ENCODE data around the gene MSANTD1.
A peak's percentile ranks its signal among the peaks of the same experiment; 100 is the strongest.

MSANTD1 gene

GRCh38 chr4:3241898-3242524 lies 6.9 kb upstream of the MSANTD1 start:
- DNase-seq (ENCODE audit: extremely low read depth, low read depth): peak; percentile 35
- no peak for TF ChIP-seq CTCF (IDR thresholded peaks at IDR 0.05; ENCODE audit: low read depth, low read length, missing control alignments)
- no peak overlapping the region for H3K4me3 ChIP-seq (replicated peaks; ENCODE audit: low read depth, low read length)

- no peak for DNase-seq (ENCODE audit: extremely low read depth, low read depth)
- H3K4me3 ChIP-seq (replicated peaks; ENCODE audit: low read depth, low read length): no peak overlapping the region
- TF ChIP-seq CTCF (IDR thresholded peaks at IDR 0.05; ENCODE audit: low read depth, low read length, missing control alignments): no peak
Observed at GRCh38 chr4:3243136-3243780, 5.7 kb upstream of the MSANTD1 start.

- no peak overlapping the region for H3K4me3 ChIP-seq (replicated peaks; ENCODE audit: low read depth, low read length)
- no peak for TF ChIP-seq CTCF (IDR thresholded peaks at IDR 0.05; ENCODE audit: low read depth, low read length, missing control alignments)
- DNase-seq (ENCODE audit: extremely low read depth, low read depth): no peak
Observed at GRCh38 chr4:3244002-3244401, 5.0 kb upstream of the MSANTD1 start.

GRCh38 chr4:3244747-3245146 lies 4.2 kb upstream of the MSANTD1 start:
- DNase-seq (ENCODE audit: extremely low read depth, low read depth): no peak
- no peak overlapping the region for H3K4me3 ChIP-seq (replicated peaks; ENCODE audit: low read depth, low read length)
- no peak for TF ChIP-seq CTCF (IDR thresholded peaks at IDR 0.05; ENCODE audit: low read depth, low read length, missing control alignments)

GRCh38 chr4:3245676-3246075 lies 3.3 kb upstream of the MSANTD1 start:
- no peak overlapping the region for H3K4me3 ChIP-seq (replicated peaks; ENCODE audit: low read depth, low read length)
- no peak for DNase-seq (ENCODE audit: extremely low read depth, low read depth)
- no peak for TF ChIP-seq CTCF (IDR thresholded peaks at IDR 0.05; ENCODE audit: low read depth, low read length, missing control alignments)

GRCh38 chr4:3246458-3247398 lies 2.2 kb upstream of the MSANTD1 start:
- H3K4me3 ChIP-seq (replicated peaks; ENCODE audit: low read depth, low read length): no peak overlapping the region
- TF ChIP-seq CTCF (IDR thresholded peaks at IDR 0.05; ENCODE audit: low read depth, low read length, missing control alignments): no peak
- no peak for DNase-seq (ENCODE audit: extremely low read depth, low read depth)

All from HFF-Myc (cell line).